ENCODE results near the gene DIP2A. TPM values are rescaled to one million over a fixed set of nuclear protein-coding genes. Genes with fewer than 3 reads are reported as not detected.
A peak's percentile ranks its signal among the peaks of the same experiment; 100 is the strongest.

Gene DIP2A
- total and polyA plus RNA-seq, 2 of the 13 experiments (the other 11 are each of a cell fraction or from before 2014, with no cell fraction given), result 18.5 to 37.6 TPM

- TF ChIP-seq HNF1A (IDR thresholded peaks at IDR 0.05; ENCODE audit: low read depth), result no peak
- TF ChIP-seq HNF1A (CRISPR knock-in tag; IDR thresholded peaks at IDR 0.05; ENCODE audit: borderline replicate concordance), result peak; percentile 22; the same call in 1 of the 2 replicates
- 0 out of 2 replicates have a peak, but pooled peaks have one; percentile 46 for TF ChIP-seq THAP9 (CRISPR knock-in tag; IDR thresholded peaks at IDR 0.05; ENCODE audit: borderline replicate concordance)
- no peak for TF ChIP-seq SIN3B (IDR thresholded peaks at IDR 0.05; ENCODE audit: low read length)
- 0 out of 2 replicates have a peak, but pooled peaks have one; percentile 23 for TF ChIP-seq ZGPAT (CRISPR knock-in tag; IDR thresholded peaks at IDR 0.05)
- TF ChIP-seq RFX5 (IDR thresholded peaks at IDR 0.05; ENCODE audit: low read depth, low read length), result no peak
- TF ChIP-seq KLF12 (CRISPR knock-in tag; IDR thresholded peaks at IDR 0.05; ENCODE audit: borderline replicate concordance), result no peak
- TF ChIP-seq MAF1 (CRISPR knock-in tag; IDR thresholded peaks at IDR 0.05; ENCODE audit: borderline replicate concordance), result no peak
- no peak for TF ChIP-seq FOXC1 (CRISPR knock-in tag; IDR thresholded peaks at IDR 0.05; ENCODE audit: borderline replicate concordance)
- peak; percentile 36; the same call in 1 of the 2 replicates for TF ChIP-seq ZNF350 (CRISPR knock-in tag; IDR thresholded peaks at IDR 0.05; ENCODE audit: borderline replicate concordance, low read depth)
- peak; percentile 48; the same call in 1 of the 2 replicates for TF ChIP-seq ARID5B (CRISPR knock-in tag; IDR thresholded peaks at IDR 0.05)
- 0 out of 2 replicates have a peak, but pooled peaks have one; percentile 45 for TF ChIP-seq ZNF792 (CRISPR knock-in tag; IDR thresholded peaks at IDR 0.05)
- TF ChIP-seq IKZF1 (IDR thresholded peaks at IDR 0.05), result no peak
- TF ChIP-seq RAD21 (CRISPR knock-in tag; IDR thresholded peaks at IDR 0.05), result peak; percentile 27; the same call in 1 of the 2 replicates
- TF ChIP-seq HOXA3 (CRISPR knock-in tag; IDR thresholded peaks at IDR 0.05), result peak; percentile 25; the same call in 1 of the 2 replicates
- no peak for TF ChIP-seq ZNF740 (CRISPR knock-in tag; IDR thresholded peaks at IDR 0.05)
Measured at GRCh38 chr21:46581780-46582307, 123.2 kb downstream of the DIP2A start (continued).

All from HepG2 (cell line).